HG03342 (cell line): ENCODE results near the gene TNP2.

Experiments
- ATAC-seq: cut with Tn5 transposase; IDR thresholded peaks from one replicate; pipeline ENCODE4 v1.9.1; 2021; ENCODE audit warnings: mild to moderate bottlenecking, moderate library complexity; ENCODE audit not compliant: unreplicated experiment

Gene TNP2

DNA sequence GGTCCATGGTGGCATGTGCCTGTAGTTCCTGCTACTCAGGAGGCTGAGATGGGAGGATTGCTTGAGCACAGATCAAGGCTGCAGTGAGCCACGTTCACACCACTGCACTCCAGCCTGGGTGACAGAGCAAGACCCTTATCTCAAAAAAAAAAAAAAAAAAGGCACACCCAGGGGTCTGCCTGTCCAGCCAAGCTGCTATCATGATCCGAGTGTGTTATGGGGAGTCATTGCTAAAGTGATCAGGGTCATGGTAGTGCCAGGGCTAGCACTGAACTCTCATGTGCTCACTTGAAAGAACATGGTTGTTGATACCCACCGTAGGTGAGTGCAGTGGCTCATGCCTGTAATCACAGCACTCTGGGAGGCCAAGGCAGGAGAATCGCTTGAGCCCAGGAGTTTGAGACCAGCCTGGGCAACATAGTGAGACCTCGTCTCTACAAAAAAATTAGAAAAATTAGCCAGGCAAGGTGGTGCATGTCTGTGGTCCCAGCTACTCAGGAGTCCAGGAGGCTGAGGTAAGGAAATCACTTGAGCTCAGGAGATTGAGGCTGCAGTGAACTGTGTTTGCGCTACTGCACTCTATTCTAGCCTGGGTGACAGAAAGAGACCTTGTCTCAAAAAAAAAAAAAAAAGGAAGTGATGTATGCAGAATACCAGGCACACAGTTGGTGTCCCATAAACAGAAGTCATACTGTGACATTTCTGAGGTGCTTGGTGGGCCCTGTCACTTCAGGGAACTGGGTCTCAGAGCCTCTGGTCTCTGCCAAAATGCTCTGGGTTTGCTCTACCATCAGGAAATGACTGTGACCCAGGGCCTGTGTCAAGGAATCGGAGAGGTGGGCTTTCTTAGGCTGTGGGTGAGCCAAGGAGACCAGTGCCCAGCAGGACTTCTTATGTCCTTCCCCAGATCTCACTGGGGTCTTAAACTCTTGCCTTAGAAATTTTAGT is 9.8 kb upstream of the TNP2 start:
- ATAC-seq: no peak

DNA sequence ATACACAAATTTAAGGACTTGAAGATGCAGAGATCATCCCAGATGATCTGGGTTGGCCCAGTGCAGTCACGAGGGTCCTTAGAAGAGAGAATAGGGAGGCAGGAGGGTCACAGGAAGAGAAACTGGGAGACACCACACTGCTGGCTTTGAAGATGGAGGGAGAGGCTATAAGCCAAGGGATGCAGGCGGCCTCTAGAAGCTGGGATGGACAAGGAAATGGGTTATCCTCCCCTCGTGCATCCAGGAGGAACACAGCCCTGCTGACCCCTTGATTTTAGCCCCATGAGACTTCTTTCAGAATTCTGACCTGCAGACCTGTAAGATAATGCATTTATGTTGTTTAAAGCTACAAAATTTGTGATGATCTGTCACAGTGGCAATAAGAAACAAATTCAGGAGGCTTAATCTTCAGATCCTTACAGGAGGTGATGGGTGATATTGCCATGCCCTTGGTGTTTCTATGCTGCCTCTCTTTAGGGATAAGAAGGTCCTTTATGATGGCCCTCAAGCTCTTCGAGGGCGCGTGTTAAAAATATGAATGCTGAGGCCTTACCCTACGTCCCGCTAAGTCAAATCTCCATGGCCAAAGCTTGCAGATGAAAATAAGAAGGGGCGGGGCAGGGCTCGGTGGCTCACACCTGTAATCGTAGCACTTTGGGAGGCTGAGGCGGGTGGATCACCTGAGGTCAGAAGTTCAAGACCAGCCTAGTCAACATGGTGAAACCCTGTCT is 8.6 kb upstream of the TNP2 start:
- ATAC-seq: no peak

DNA sequence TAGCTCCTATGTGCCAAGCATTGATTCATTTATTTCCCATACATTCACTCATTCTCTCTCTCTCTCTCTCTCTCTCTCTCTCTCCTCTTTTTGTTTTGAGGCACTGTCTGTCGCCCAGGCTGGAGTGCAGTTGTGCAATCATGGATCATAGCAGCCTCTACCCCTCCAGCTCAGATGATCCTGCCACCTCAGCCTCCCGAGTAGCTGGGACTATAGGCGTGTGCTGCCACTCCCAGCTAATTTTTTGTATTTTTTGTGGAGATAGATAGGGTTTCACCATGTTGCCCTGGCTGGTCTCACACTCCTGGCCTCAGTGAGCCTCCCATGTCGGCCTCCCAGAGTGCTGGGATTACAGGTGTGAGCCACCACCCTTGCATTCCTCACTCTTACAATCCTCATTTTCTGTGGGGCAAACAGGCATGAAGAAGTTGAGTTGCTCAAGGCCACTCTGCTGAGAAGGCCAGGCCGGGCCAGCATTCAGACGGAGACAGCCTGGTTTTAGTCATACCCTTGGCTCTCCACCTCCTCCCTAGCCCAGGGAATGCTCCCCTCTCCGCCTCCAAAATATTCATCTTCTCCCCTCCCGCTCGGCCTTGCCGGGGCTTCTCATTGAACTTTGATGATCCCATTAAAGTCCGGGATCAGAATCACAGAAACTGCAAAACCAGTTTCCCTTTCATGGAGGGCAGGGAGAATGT is 7.9 kb upstream of the TNP2 start:
- no peak for ATAC-seq

DNA sequence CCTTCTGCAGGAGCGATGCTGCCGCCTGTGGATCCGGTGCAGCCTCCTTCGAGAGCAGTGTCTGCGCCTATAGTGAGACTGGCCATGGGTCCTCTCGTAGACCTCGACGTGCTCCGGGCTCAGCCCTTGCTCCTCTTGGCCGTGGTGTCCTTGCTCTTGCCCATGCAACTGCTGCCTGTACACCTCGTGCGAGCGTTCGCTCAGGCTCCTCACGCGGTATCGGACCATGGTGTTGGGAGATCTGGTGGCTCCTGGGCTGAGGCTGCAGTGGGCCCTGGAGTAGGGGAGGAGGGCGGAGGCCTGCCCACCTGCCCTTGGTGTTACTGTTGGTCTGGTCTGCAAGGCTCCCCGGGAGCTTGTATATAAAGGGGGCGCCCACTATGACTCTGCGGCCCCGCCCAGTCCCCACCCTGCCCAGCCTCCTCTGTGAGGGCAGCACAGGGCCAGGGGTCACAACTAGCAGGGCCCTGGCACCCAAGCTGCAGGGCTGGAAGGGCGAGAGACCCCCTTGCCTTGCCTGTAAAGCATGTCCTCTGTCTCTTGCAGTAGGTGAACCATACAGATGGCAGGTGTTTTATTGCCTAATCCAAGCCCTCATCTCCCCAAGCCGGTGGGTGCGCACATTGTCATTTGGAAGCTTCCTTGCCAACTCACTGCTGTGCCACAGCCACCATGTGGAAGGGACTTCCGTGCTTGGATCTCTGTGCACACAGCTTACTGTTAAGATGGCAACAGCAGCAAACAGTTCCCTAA is 7.2 kb upstream of the TNP2 start, which contains the start of gene PRM2:
Gene PRM2, minus strand, starts transcription at position 338 of the 753 bp plus-strand sequence. Its CDS starts 110 bp downstream, at position 228.
- no peak for ATAC-seq

DNA sequence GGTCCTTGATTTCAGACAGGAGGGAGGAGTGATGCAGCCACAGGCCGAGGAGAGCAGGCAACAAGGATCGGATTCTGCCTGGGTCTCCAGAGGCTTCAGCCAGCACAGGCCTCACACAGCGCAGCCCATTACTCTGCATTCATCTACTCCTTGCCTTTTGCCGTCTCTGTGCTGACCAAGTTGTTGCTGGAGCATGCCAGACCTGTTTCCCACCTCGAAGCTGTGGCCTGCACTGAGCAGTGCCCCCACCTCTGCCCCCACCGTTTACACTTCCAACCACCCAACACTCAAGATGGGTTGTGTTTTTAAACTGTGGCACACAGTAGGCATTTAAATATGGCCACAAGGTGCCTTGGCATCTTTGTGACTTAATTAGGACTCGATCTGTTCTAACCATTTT is 5.8 kb upstream of the TNP2 start:
- no peak for ATAC-seq

DNA sequence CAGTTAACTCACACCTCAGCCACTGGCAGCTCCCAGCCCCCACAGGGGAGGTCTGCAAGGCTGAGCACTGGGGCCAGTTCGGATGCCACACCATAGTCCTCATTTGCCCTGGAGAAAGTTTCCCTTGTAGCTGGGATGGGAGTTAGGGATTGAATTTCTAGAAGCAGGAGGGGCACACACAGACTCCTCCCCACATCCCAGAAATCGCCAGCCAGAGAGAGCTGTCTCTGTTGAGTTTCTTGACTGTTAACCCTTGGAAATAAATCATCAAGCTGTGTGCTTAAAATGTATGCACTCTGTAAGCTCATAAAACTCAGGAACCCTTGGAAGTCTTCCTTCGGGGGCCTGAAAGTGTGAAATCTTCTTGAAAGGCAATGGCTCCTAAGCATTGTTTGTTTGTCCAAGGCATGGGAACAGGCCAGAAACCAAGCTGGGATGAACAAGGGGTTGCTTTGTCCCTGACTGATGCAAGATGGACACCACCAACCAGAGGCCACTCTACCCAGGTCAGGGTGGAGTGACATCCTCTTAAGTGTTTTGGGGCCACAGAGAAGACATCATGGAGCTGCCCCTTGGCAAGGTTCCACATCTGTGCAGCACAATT is 4.7 kb upstream of the TNP2 start:
- no peak for ATAC-seq

DNA sequence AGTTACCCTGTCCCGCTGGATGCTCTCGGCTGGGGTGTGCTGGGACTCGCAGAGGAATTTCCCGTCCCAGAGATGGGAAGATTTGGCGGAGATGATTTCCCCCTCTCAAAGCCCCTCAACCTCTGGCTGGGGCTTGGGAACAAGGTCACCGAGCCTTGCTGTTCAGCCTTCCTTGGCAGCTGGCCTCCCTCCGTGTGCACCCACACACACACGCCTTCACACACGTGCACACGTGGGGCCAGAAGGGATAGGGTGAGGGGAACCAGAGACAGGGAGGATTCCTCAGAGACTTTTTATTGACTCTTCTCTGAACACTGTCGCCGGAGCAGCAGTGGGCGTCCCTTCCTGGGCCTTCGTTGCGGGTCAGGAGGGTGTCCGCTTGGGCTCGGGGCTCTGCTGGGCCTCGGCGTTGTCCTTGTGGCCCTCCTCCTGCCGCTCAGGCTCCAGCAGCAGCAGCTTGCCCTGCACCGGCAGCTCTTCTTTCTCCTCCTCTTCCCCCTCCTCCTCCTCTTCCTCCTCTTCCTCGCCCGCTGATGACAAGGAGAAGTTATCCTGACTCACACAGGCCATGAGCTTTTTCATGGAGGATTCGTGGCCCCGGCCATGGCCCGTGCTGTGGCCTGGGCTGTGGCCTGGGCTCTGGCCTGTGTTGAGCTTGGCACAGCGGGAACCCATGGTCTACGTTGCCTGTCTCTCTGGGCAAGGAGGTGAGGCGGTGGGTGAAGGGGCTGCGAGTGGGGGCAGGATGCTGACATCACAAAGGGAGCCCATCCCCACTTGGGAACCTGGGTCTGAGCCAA is 4.0 kb upstream of the TNP2 start, which contains the start of gene PRM3:
Gene PRM3, minus strand, starts transcription at position 709 of the 800 bp plus-strand sequence. Its CDS starts 34 bp downstream, at position 675.
- no peak for ATAC-seq

DNA sequence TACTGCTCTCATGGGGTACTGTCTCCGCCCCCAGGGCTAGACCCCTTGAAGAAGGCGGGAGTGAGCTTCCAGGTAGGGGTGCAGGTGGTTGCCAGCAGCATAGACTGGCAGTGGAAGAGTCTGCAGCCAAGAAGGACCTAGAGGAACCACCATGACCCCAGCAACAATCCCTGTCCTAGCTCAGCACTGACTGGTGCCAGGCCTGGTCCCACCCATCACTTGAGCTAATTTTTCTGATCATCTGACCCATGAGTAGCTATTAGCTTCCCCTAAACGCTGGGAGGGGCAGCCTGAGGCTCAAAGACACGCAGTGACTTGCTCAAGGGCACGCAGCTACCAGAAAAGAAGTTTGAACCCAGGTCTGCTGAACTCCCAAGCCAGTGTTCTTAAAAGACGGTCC is 3.4 kb upstream of the TNP2 start:
- no peak for ATAC-seq

DNA sequence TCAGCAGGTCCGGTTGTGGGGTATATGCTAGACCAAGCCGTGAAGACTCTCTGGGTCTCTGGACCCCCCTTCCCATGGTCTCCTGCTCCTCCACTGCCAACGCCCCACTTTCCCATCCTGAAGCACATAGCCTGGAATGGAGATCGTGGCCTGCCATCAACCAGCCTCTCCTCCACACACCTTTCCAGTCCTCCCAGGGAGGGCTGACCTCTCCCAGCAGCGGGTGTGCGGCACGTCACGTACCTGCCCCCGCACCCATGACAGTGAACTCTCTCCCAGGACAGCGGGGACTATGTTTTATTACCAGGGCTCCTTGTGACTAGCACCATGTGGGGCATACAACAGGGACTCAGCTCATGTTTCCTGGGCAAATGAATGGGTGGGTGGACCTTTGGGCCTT is 2.5 kb upstream of the TNP2 start:
- ATAC-seq: no peak

DNA sequence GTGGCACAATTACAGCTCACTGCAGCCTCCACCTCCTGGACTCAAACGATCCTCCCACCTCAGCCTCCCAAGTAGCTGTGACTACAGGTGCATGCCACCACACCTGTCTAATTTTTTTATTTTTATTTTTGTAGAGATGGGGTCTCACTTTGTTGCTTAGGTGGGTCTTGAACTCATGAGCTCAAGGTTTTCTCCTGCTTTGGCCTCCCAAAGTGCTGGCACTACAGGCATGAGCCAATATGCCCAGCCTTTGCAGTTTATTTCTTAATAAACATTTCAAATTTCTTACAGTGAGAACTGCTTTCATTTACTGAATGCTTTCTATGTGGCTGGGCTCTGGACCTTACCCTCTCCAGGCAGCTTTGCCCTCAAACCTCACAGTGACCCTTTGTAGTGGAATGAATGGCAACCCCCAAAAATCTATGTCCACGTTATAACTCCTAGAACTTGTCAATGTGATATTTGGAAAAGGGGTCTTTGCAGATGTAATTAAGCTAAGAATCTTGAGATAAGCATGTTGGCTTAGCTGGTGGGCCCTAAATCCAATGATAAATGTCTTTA is 1.6 kb upstream of the TNP2 start:
- no peak for ATAC-seq

DNA sequence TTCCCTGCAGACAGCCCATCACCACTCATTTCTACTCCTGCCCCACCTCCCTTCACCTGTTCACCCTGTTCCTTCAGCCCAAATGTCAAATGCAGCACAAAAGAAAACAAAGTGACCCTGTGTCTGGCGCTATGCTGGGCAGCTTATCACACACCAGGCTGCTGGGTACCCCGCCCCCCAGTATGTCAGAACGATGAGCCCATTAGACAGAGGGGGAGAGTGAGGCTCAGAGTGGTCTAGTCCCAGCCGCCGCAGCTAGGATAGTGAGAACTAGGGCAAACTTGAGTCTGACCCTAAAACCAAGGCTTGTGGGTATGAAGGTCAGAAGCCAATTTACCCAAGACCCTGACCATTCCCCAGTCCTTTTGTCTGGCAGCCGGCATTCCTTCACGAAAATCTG is 4.0 kb downstream of the TNP2 start:
- no peak for ATAC-seq

DNA sequence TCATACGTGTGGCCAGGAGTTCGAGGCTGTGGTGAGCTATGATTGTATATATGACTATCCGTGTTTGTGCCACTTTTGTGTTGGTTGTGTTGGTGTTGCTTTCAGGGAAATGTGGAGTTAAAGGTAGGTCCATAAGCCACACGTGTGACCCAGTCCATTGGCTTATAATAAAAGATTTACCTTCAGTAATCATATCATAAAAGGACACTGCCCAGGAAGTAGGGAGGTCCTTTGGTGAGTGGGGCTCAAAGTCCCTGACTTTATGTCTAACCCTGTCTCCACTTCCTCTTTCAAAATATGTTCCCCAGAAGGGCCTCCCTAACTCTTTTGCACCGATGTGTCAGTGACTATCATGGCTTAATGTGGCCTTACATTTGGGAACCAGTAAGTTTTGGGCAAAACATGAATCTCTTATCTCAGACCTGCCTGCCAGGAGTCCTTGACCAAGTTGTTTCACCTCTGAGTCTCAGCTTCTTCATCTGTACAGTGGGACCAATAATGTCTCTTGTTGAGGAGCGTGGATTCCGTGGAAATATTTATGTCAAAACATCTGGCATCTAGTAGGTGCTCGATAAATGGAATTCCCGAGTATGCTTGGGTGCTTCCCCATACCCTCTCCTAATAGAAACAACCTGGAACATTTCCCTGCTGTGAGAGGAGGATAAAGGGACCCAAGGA is 4.8 kb downstream of the TNP2 start:
- no peak for ATAC-seq

DNA sequence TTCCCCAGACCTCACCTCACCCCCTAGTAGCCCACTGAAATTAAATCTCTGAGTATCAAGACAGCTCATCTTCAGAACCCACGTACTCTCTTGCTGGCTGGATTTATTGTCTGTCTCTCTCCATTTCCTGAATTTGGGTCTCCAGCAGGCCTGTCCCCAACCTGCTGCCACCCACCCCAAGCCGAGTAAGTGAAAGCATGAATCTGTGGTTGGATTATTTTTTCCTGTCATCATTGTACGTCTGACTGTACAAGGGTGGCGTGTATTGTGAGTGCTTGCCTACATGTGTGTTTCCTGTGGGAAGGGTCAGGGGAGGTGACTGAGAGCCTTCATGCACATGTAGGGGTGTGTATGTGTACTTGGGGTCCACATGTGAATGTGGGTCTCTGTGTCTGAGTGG is 5.4 kb downstream of the TNP2 start:
- no peak for ATAC-seq

DNA sequence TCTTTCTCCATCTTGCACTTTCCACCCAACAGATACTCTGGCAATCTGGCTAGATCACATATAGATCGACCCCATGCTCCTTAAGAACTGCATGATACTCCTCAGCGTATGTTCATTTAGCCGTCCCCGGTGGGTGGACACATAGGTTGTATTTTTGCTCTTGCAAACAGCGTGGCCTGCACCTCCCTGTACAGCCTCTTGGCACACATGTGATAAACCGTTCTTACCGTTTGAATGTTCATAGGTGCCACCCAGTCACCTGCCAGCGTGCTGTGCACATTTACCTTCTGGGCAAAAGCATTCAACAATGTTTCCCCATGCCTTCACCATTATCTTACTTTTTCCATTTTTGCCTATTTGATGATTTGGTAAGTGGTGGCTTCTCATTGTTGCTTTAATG is 6.2 kb downstream of the TNP2 start:
- no peak for ATAC-seq

DNA sequence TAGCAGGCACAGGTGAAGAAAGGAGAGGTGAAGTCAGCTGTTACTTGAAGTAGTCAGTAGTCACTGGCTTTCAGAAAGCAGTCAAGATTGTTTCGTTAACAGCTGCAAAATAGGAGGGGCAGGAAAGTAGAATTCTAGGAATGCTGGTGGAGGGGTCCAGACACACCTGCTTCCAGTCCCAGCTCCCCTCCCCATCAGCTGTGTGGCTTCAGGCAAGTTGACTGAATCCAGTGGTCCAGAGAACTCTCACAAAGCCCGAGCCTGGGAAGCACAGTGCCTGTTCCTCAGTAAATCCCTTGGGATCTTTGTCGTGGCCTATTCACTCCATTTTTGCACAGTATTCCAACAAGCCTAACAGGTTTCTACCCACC is 8.5 kb downstream of the TNP2 start:
- ATAC-seq: no peak

DNA sequence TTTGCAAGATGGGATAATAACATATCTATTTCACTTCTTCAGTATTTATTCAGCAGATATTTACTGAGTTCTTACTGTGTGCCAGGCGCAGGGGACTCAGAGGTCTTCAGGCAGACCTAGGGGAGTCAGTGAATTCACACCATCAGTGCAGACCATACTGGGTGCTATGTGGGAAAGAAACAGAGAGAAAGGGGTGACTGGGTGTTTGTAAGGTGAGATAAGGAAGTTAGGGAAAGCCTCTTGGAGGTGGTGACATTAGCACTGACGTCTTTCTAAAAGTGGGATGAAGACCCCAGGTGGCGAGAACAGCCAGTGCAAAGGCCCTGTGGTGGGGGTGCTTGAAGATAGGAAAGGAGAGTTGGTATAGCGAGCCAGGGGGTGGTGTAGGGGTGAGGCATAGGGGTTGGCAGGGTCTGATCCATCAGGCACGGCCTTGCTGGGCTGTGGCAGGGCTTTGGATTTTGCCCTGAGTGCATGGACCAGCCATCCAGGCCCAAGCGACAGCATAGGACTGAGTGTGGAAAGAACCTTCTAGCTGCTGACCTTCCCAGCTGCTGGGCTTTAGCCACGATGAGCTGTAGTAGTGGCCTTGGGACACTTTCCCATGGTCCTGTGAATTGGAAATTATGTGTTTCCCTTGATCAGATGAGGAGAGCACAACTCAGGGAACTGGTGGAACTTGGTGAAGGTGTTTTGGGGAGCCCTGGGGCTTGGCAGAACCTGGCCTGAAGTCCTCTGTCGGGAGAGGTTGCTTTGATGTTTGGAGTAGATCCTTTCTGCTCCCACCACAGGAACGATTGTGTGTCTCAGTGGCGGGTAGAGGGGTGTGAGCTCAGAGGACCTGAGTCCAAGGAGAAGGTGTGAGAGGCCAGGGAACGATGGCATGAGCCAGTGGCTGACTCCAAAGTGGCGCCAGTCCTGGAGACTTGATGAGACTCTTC is 9.2 kb downstream of the TNP2 start:
- no peak for ATAC-seq
